ENCODE results near the gene ZNFX1. TPM values are rescaled to one million over a fixed set of nuclear protein-coding genes. Genes with fewer than 3 reads are reported as not detected.

Gene ZNFX1
- total and polyA plus RNA-seq, 9 of the 15 experiments (the other 6 are each of a cell fraction or from before 2014, with no cell fraction given) = 3.8 to 13.8 (median 10.3) TPM

DNA sequence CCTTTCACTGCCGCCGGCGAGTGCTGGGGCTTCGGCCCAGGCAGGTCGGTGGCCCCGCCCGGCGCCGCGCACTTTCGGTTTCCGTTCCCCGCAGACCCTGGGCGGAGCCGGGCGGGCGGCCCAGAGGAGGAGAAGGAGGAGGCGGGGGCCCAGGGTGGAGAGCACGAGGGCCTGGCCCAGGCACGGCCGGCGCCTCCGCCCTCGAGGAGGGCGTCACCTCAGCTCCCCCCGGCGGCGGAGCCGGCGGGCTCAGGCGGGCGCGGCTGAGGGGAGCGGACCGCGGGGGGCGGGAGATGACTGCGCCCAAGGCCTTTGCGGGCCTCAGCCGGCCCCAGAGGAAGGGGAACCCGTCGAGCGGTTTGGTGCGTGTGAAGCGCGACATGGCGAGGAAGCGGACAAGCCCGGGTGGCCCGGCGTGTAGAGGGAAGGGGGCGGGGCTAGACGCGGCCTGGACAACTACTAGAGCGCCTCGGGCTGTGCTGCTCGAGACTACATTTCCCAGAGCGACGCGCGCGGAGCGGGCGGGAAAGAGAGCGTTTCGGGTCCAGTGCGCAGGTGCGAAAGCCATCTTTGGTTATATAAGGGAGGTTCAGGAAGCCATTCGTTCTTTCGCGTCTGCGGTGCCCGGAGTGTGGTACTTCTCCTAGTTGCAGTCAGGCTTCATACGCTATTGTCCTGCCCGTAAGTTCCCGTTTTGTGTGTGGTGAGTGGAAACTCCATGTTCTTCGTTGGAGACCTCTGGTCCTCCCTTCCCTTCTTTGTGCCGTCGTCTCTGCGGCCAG is at the start of gene ZNFX1 (continued):
- TF ChIP-seq ZBTB49 (CRISPR knock-in tag; IDR thresholded peaks at IDR 0.05; ENCODE audit: borderline replicate concordance) = no peak
- TF ChIP-seq, protein P1, sequence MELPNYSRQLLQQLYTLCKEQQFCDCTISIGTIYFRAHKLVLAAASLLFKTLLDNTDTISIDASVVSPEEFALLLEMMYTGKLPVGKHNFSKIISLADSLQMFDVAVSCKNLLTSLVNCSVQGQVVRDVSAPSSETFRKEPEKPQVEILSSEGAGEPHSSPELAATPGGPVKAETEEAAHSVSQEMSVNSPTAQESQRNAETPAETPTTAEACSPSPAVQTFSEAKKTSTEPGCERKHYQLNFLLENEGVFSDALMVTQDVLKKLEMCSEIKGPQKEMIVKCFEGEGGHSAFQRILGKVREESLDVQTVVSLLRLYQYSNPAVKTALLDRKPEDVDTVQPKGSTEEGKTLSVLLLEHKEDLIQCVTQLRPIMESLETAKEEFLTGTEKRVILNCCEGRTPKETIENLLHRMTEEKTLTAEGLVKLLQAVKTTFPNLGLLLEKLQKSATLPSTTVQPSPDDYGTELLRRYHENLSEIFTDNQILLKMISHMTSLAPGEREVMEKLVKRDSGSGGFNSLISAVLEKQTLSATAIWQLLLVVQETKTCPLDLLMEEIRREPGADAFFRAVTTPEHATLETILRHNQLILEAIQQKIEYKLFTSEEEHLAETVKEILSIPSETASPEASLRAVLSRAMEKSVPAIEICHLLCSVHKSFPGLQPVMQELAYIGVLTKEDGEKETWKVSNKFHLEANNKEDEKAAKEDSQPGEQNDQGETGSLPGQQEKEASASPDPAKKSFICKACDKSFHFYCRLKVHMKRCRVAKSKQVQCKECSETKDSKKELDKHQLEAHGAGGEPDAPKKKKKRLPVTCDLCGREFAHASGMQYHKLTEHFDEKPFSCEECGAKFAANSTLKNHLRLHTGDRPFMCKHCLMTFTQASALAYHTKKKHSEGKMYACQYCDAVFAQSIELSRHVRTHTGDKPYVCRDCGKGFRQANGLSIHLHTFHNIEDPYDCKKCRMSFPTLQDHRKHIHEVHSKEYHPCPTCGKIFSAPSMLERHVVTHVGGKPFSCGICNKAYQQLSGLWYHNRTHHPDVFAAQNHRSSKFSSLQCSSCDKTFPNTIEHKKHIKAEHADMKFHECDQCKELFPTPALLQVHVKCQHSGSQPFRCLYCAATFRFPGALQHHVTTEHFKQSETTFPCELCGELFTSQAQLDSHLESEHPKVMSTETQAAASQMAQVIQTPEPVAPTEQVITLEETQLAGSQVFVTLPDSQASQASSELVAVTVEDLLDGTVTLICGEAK (IDR thresholded peaks at IDR 0.05) = peak; percentile 45; the same call in 1 of the 2 replicates
- TF ChIP-seq, protein P1 (CRISPR knock-in tag; IDR thresholded peaks at IDR 0.05) = no peak
- TF ChIP-seq ZNF561 (CRISPR knock-in tag; conservative IDR thresholded peaks at IDR 0.05) = no peak
- 0 out of 2 replicates have a peak, but pooled peaks have one; percentile 41 for TF ChIP-seq FOSL1 (tag; conservative IDR thresholded peaks at IDR 0.05)
- TF ChIP-seq SRSF3 (IDR thresholded peaks at IDR 0.05; ENCODE audit: insufficient read depth, low read length) = no peak
- no peak for TF ChIP-seq MECOM (CRISPR knock-in tag; IDR thresholded peaks at IDR 0.05)
- TF ChIP-seq TEAD1 (CRISPR knock-in tag; IDR thresholded peaks at IDR 0.05) = peak in 1 of 2 experiments; percentile 93; a peak in 2 of 4 replicates
- TF ChIP-seq NFATC3 (IDR thresholded peaks at IDR 0.05) = no peak
- no peak for TF ChIP-seq XRCC4 (IDR thresholded peaks at IDR 0.05; ENCODE audit: extremely low read depth, insufficient read depth, insufficient read length)
- TF ChIP-seq ETS1 (conservative IDR thresholded peaks at IDR 0.05; ENCODE audit: control insufficient read depth, low read depth, low read length) = peak; percentile 92
- TF ChIP-seq ATF7 (IDR thresholded peaks at IDR 0.05) = peak; percentile 88
- no peak for TF ChIP-seq SMARCB1 (IDR thresholded peaks at IDR 0.05; ENCODE audit: insufficient read length, low read depth)
- peak; percentile 33; the same call in 1 of the 2 replicates for TF ChIP-seq ARID1B (IDR thresholded peaks at IDR 0.05)
- no peak for TF ChIP-seq PCBP2 (IDR thresholded peaks at IDR 0.05; ENCODE audit: low read depth, low read length, poor library complexity, severe bottlenecking)
